HG02623 (cell line): ENCODE measurements around the gene TFG.

Experiments
- ATAC-seq: cut with Tn5 transposase; IDR thresholded peaks from one replicate; pipeline ENCODE4 v1.9.1; 2021; ENCODE audit warnings: moderate library complexity; ENCODE audit not compliant: unreplicated experiment

Gene TFG

GRCh38 chr3:100789579-100789978, 80.3 kb downstream of the TFG start:
- no peak for ATAC-seq

- no peak for ATAC-seq
Observed at GRCh38 chr3:100796556-100796955, 87.3 kb downstream of the TFG start.

GRCh38 chr3:100798012-100798411, 88.7 kb downstream of the TFG start:
- no peak for ATAC-seq
